Keratinocyte (primary cell): ENCODE results near the gene SMC4. TPM values are rescaled to one million over a fixed set of nuclear protein-coding genes. Genes with fewer than 3 reads are reported as not detected.

Experiments used
- DNase-seq: peaks from one replicate; pipeline ENCODE4 v3.0.0-alpha.2; 2011; ENCODE audit warnings: low read depth, missing footprints, low spot score
- FAIRE-seq: peaks from 2 replicates; lab custom pipeline; 2011; peaks lifted over from hg19 to GRCh38; lab: Jason Lieb, UNC
- H2AFZ ChIP-seq: 2 replicates; pipeline ENCODE4 v1.6.0; 2012; ENCODE audit warnings: low read length, control low read depth, inconsistent platforms; ENCODE audit not compliant: control insufficient read depth
- H3K27ac ChIP-seq: 2 replicates; pipeline ENCODE4 v1.5.1; 2011; ENCODE audit warnings: low read length; ENCODE audit not compliant: control insufficient read depth, insufficient read depth
- H3K27me3 ChIP-seq: 3 replicates; pipeline ENCODE4 v1.6.0; 2011; ENCODE audit warnings: low read length; ENCODE audit not compliant: control insufficient read depth, insufficient read depth; ENCODE audit errors: extremely low read depth
- H3K36me3 ChIP-seq, 2 experiments: 2 replicates in 1 of 2; 3 replicates in 1 of 2; pipeline ENCODE4 v1.5.1; 2011; ENCODE audit warnings: low read length in 2 of 2, mild to moderate bottlenecking in 1 of 2; ENCODE audit not compliant: control insufficient read depth in 2 of 2, insufficient read depth in 2 of 2; ENCODE audit errors: extremely low read depth in 1 of 2
- H3K4me1 ChIP-seq: 3 replicates; pipeline ENCODE4 v1.5.1; 2011; ENCODE audit warnings: low read length; ENCODE audit not compliant: control insufficient read depth, insufficient read depth; ENCODE audit errors: extremely low read depth
- H3K4me2 ChIP-seq: 3 replicates; pipeline ENCODE4 v1.6.0; 2011; ENCODE audit warnings: low read depth, low read length; ENCODE audit not compliant: control insufficient read depth, insufficient read depth; ENCODE audit errors: extremely low read depth
- H3K4me3 ChIP-seq, 3 experiments: fragments of 200-600 bp in 1 of 3; sonication (generic) in 1 of 3; 2 replicates in 2 of 3; 3 replicates in 1 of 3; pipeline ENCODE4 v1.5.1; 2011 to 2016; ENCODE audit warnings: low read length in 3 of 3, mild to moderate bottlenecking in 3 of 3, control low read depth in 2 of 3, inconsistent platforms in 1 of 3, low read depth in 1 of 3, mixed read lengths in 1 of 3, mixed run types in 1 of 3, moderate library complexity in 1 of 3; ENCODE audit not compliant: control insufficient read depth in 2 of 3, insufficient read depth in 2 of 3; ENCODE audit errors: extremely low read depth in 1 of 3
- H3K79me2 ChIP-seq: 2 replicates; pipeline ENCODE4 v1.6.0; 2012; ENCODE audit warnings: low read length; ENCODE audit not compliant: control insufficient read depth, insufficient read depth
- H3K9ac ChIP-seq: 3 replicates; pipeline ENCODE4 v1.6.0; 2011; ENCODE audit warnings: low read length; ENCODE audit not compliant: control insufficient read depth, insufficient read depth; ENCODE audit errors: extremely low read depth
- H3K9me1 ChIP-seq: 3 replicates; pipeline ENCODE4 v1.6.0; 2011; ENCODE audit warnings: low read length; ENCODE audit not compliant: control insufficient read depth, insufficient read depth; ENCODE audit errors: extremely low read depth
- H3K9me3 ChIP-seq: 2 replicates; pipeline ENCODE4 v1.5.1; 2012; ENCODE audit warnings: low read depth, low read length; ENCODE audit not compliant: control insufficient read depth
- H4K20me1 ChIP-seq: 3 replicates; pipeline ENCODE4 v1.6.0; 2011; ENCODE audit warnings: low read length; ENCODE audit not compliant: control insufficient read depth, insufficient read depth; ENCODE audit errors: extremely low read depth
- CTCF ChIP-seq, 3 experiments: IDR thresholded peaks in 1 of 3; conservative IDR thresholded peaks in 1 of 3; optimal IDR thresholded peaks in 1 of 3; 2 replicates in 2 of 3; 3 replicates in 1 of 3; pipeline versions ENCODE3 to v1.5.1; 2011; ENCODE audit warnings: low read length in 3 of 3, mild to moderate bottlenecking in 3 of 3, moderate library complexity in 2 of 3, control low read depth in 1 of 3, inconsistent platforms in 1 of 3; ENCODE audit not compliant: insufficient read depth in 2 of 3; ENCODE audit errors: extremely low read depth in 1 of 3
- EZH2 ChIP-seq: IDR thresholded peaks from one replicate; pipeline ENCODE4 v1.6.1; 2012; ENCODE audit warnings: inconsistent platforms, mild to moderate bottlenecking, low read length, moderate library complexity
- dilution Hi-C: fragments of 300-500 bp; cut with MboI; formaldehyde crosslinking; loops from one replicate; pipeline ENCODE4 v1.7.0; 2020; ENCODE audit warnings: low sequenced_read_pairs; ENCODE audit not compliant: extremely low pct_ligation_motif_present
- polyA plus RNA-seq, 5 experiments: library from polyadenylated mRNA; depleted of rRNA in 3 of 5; stranded (reverse) in 3 of 5; stranded (forward) in 1 of 5; unstranded in 1 of 5; fragments of >200 nt; gene quantifications; 1 replicate in 1 of 5; 2 replicates in 3 of 5; 3 replicates in 1 of 5; pipeline versions ENCODE4 v1.2.1 to v1.2.3, GENCODE V29; 2011 to 2012; ENCODE audit warnings: missing spikeins in 2 of 5, low read depth in 1 of 5, low replicate concordance in 1 of 5
- small RNA-seq, 3 experiments: library from RNA; depleted of rRNA; stranded (forward); fragments of <200 nt; gene quantifications; one replicate each; pipeline ENCODE3, GENCODE V24; 2012; ENCODE audit warnings: low read depth in 3 of 3, low replicate concordance in 1 of 3; ENCODE audit not compliant: insufficient read length in 3 of 3

Gene SMC4
- polyA plus RNA-seq, 1 donor (not counting 4 experiments of a cell fraction or from before 2014, with no cell fraction given), result 45.2 TPM

GRCh38 chr3:160481856-160482255 is 82.4 kb downstream of the SMC4 start:
- DNase-seq, result no peak
- no peak for TF ChIP-seq CTCF (optimal IDR thresholded peaks at IDR 0.05 in 1 of 3, IDR thresholded peaks at IDR 0.05 in 1 of 3, conservative IDR thresholded peaks at IDR 0.05 in 1 of 3; ENCODE audit: extremely low read depth in 1 of 3, insufficient read depth in 2 of 3, low read length in 3 of 3)
- TF ChIP-seq EZH2, result no peak
- dilution Hi-C loops, result no loop called here
- Histone ChIP-seq H4K20me1 (no peaks in the 10 kb centered on the region), H3K4me3 (no peak overlapping the region), H3K9me1 (no peaks in the 10 kb centered on the region), H3K4me2 (no peak overlapping the region), H2AFZ (no peak overlapping the region), H3K27ac (no peak overlapping the region), H3K27me3 (no peaks in the 10 kb centered on the region), H3K36me3 (peaks cover 0 to 1% of the 10 kb centered on the region in 2 experiments), H3K9ac (no peak overlapping the region), H3K79me2 (no peaks in the 10 kb centered on the region), H3K4me1 (no peaks in the 10 kb centered on the region), H3K9me3 (no peaks in the 10 kb centered on the region)
- no peak for FAIRE-seq

GRCh38 chr3:160482796-160483195 is 83.3 kb downstream of the SMC4 start:
- Histone ChIP-seq H3K79me2 (no peaks in the 10 kb centered on the region), H2AFZ (no peak overlapping the region), H3K4me2 (no peak overlapping the region), H3K9me3 (no peaks in the 10 kb centered on the region), H3K4me1 (no peaks in the 10 kb centered on the region), H3K27ac (no peak overlapping the region), H3K9me1 (no peaks in the 10 kb centered on the region), H3K9ac (no peak overlapping the region), H3K27me3 (no peaks in the 10 kb centered on the region), H4K20me1 (no peaks in the 10 kb centered on the region), H3K4me3 (no peak overlapping the region), H3K36me3 (peaks cover 0 to 1% of the 10 kb centered on the region in 2 experiments)
- TF ChIP-seq EZH2, result no peak
- no peak for TF ChIP-seq CTCF (optimal IDR thresholded peaks at IDR 0.05 in 1 of 3, IDR thresholded peaks at IDR 0.05 in 1 of 3, conservative IDR thresholded peaks at IDR 0.05 in 1 of 3; ENCODE audit: extremely low read depth in 1 of 3, insufficient read depth in 2 of 3, low read length in 3 of 3)
- no peak for DNase-seq
- no peak for FAIRE-seq
- dilution Hi-C loops, result no loop called here

Small RNA genes within 50 kb of the gene (small RNA-seq; reads per million reads assigned to genes)
- gene MIR15B, result 575 to 19,489 (median 17,259) reads per million in 3 experiments
- gene MIR16-2, result 1.5 to 77.3 (median 59.0) reads per million in 3 experiments
- 0 to 0.25 (median 0) reads per million in 3 experiments for gene RNU7-136P

Other genes with a start within 250 kb of the SMC4 start
- not detected in 3 replicates for gene C3orf80, start 174.2 kb upstream of the SMC4 start, polyA plus RNA-seq
- gene IFT80, start 425 bp upstream of the SMC4 start, polyA plus RNA-seq, result 11.2 to 23.6 TPM (median 12.3 TPM) in 3 replicates
- 4.2 to 8.0 TPM (median 6.3 TPM) in 3 replicates for gene TRIM59, start 50.1 kb downstream of the SMC4 start, polyA plus RNA-seq
- 25.4 to 42.0 TPM (median 34.2 TPM) in 3 replicates for gene KPNA4, start 165.9 kb downstream of the SMC4 start, polyA plus RNA-seq